Measurements from ENCODE around the gene JPH2.
"Not testable (repeated sequence)": the region's sequence is repeated elsewhere in the genome, so short reads cannot be mapped to it uniquely, and the experiment has no call there.

Gene JPH2

DNA sequence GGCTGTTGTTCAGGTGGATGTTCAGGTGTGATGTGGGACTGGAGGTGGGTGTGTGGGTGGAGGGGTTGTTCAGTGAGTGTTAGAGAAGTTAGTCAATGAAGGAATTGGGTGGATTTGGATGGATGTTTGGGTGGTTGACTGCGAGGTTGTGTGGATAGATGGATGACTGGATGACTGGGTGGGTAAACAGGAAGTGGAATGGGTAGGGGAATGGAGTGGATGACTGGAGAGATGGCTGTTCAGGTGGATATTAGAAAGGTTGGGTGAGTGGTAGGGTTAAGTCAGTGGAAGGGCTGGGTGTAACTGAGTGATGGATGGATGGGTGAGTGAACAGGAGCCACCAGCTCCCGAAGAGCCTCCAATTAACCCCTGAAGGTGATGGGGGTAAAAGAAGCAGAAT is 27.9 kb downstream of the JPH2 start:
- ATAC-seq (no peak), DNase-seq (no peak)

DNA sequence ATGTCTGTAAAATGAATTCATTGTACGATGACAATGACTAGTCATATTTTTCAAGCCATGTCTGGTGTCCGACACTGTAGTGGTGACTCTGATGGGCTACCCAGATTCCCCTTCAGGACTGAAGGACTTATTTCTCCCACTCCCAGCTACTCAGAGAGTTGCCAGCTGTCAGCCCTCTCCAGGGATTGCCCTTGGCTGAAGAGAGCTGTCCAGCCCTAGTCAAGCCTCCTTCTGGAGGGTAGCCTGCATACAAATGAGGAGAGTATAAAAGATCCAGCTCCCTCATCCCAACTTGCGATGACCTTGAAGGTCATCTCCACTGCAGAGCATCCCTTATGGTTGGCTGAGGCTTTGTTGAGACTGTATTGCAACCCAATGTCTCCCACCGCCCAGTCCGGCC is 29.9 kb downstream of the JPH2 start:
- no peak for ATAC-seq
- no peak for DNase-seq

DNA sequence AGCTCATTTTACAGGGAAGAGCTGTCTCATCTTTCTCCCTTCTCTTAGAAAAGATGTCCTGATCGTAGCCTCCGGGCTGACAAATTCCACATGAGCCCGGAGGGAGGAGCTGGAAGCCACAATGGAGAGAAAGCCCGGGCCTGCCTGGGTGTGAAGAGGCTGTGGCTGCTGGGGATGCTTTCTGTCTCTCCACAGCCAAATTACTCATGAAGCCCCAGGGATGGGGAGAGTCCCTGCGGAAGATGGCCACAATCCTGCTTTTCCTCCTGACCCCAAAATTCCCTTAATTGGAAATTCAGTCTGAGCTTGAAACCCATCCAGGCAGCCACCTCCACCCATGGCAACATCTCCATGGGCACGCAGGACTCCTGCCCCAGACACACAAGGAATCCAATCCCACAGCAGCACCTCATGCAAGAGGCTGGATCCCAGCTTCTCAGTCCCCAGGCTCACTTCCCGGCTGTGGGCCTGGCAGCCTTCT is 32.4 kb downstream of the JPH2 start:
- ATAC-seq: no peak
- DNase-seq: no peak

DNA sequence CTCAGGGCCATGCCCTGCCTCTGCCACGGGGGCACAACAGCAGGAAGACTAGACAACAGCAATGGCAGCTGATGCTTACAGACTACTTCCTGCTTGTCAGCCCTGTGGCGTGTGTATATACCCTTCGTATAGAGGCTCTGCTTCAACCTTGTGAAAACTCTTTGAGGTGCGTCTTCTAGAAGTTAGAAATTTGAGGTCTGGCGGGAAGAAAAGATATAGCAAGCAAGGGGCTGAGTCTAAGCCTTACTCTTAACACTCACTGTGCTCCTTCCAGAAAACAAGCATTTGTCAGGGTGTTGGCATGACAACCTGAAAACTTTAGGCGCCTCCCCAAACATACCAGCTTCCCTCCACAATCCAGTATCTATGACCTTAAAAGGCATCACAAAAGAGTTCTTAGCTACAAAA is 33.3 kb downstream of the JPH2 start:
- no peak for ATAC-seq

DNA sequence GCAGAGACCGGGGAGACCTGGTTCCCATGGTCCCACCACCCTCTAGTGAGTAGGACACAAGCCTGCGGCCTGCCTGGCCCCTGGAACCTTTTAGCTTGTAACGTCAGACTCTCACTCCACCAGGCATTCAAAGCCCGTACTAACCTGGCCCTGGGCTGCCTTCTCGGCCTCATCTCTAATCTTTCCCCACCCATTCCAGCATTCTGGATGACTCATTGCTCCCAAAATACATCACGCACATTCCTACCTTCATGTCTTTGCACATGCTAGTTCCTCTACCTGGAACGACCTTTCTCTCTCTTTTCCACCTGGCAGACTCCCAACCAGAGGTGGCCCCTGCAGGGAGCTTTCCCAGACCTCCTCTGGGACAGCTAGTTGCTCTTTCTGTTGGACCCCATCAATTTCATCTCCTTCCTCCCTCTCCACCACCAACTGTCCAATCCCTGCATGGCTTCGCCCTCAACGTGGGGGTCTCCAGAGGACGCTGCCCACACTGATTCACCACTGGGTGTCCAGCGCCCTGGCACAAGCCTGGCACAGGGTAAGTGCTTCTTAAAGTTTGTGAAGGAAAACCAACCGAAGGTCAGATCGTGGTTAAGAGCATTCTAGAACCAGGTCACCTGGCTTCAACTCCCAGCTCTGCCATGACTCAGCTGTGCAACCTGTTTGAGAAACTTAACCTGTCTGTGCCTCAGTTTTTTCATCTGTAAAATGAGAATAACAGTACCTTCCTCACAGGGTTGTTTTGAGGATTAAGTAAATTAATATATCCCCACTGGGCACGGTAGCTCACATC is 35.2 kb downstream of the JPH2 start:
- no peak for DNase-seq
- ATAC-seq: no peak

More for the DNA sequence above, 33.3 kb downstream of the JPH2 start:
- DNase-seq: no peak

DNA sequence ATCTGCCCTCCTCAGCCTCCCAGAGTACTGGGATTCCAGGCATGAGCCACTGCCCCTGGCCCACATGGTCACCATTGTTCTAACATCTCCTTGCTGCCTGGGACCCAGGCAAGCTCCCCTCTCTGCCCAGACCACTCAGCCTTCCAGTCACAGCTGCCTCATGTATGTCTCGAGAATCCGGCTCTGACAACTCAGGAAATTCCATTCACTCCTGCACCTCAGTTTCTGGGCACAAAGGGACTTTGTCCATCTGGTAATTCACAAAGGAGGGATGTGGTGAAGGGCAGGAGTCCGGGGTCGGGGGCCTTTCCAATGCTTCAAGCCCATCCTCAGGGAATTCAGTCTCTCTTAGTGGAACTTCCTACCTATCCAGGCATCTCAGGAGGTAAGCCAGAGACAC is 40.7 kb downstream of the JPH2 start:
- no peak for ATAC-seq

DNA sequence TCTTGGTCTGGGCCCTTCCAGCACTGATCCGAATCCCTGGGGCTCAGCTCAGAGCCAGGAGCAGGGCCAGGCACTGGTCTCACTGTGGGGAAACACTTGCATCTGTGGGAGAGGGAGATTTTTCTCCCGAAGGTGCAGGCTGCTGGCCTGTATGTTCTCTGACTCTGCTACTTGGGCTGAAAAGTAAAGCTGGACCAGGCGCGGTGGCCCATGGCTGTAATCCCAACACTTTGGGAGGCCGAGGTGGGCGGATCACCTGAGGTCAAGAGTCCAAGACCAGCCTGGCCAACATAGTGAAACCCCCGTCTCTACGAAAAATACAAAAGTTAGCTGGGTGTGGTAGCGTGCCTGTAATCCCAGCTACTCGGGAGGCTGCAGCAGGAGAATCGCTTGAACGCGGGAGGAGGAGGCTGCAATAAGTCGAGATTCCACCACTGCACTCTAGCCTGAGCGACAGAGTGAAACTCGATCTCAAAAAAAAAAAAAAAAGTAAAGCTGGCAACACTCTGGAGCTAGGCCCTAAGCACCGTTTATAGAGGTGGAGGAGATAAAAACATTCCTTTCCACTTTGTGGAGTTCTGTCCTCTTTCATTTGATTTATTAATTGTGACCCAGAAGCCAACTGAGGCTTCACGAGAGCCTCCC is 41.7 kb downstream of the JPH2 start:
- no peak for ATAC-seq

More for the DNA sequence above, 40.7 kb downstream of the JPH2 start:
- DNase-seq: no peak

DNA sequence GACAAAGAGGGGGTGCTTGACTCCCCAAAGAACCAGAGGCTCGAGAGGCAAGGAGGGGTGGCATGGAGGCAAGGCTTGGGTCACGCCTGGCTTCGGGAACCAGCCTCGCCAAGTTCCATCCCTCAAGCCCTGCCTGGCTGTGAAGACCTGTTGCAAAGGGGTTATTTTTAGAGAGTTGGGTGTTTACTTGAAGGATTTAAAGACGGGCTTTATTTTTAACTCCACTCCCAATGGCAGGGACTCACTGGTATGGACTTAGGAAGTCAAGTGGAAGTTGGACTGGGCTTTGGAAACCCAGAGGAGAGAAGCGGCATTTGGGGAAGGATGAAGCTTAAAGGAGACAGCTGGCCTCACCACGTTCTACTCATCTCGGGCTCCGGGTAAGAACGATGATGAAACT is 43.1 kb downstream of the JPH2 start:
- ATAC-seq (no peak), DNase-seq (no peak)

More for the DNA sequence above, 41.7 kb downstream of the JPH2 start:
- no peak for DNase-seq

DNA sequence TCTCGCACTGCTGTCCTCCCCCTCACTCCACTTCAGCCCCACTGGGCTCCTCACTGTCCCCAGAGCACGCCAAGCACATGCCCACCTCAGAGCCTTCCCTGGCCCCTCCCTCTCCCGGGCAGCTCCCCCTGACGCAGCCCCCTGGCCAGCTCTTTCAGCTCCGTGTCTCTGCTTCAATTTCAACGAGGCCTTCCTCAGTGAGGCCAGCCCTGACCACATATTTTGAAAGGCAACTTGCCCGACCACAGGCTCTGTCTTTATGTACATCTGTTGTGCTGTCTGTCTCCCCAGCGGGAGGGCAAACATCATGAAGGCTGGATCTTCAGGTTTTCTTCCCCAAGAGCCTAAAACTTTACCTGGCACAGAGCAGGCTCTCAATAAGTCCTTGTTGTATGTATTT is 44.6 kb downstream of the JPH2 start:
- no peak for ATAC-seq
- no peak for DNase-seq

DNA sequence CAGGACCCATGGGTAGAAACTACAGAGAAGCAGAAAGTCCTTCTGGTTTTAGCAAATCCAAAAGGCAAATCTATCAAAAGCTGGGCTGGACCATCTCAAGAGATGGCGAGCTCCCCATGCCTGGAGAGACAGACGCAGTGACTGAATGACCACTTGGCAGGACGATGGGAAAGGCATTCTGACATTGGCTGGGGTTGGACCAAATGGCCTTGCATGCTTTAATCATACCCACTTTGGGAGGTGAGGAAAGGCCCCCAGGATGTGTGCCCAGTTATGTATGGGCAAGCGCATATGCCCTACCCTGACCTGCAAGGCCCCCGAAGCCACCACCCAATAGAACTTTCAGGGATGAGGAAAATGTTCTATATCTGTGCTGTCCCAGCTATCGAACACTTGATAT is 45.1 kb downstream of the JPH2 start:
- ATAC-seq (no peak), DNase-seq (no peak)

DNA sequence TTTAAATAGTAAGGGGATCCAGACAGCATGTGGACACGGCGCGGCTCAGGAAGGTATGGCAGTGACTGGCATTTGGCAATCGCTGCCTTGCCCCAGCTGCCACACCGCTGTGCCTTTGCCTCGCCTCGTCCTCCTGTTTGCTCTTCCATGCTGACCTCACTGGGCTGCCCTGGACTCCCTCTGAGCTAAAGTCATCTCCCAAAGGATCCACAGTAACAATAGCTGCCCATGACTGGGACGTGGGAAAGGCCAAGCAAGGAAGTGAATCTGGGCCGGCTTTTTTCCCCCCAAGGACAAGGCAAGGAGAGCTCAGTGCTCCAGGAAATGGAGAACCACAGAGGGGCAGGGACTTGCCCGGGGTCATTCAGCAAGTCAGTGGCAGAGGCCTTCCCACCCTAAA is 48.1 kb downstream of the JPH2 start:
- no peak for DNase-seq

DNA sequence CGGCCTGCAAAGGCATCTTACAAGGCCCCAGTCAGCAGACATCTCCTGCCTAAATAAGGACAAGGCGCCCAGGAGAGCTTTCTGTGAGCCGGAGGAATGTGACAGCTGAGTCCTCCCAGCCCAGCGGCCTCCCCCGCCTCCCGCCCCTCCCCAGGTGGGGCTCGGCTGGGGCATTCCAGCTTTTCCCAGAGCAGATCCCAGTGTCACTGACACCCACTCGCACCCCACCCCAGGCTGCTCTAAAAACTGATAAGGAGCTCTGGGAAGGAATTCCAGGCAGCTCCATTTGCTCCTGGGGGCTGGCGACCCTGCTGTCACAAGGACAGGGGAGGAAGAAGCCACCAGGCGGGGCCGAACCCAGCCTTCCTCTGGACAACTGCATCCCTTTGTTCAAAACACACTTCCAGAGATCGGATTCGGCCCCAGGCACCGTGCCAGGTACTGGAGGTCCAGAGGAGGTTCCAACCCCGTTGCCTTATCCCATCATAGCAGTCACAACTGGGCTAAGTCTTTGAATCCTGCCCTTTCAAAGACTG is 49.7 kb downstream of the JPH2 start:
- no peak for DNase-seq
- no peak for ATAC-seq

More for the DNA sequence above, 48.1 kb downstream of the JPH2 start:
- ATAC-seq: no peak

DNA sequence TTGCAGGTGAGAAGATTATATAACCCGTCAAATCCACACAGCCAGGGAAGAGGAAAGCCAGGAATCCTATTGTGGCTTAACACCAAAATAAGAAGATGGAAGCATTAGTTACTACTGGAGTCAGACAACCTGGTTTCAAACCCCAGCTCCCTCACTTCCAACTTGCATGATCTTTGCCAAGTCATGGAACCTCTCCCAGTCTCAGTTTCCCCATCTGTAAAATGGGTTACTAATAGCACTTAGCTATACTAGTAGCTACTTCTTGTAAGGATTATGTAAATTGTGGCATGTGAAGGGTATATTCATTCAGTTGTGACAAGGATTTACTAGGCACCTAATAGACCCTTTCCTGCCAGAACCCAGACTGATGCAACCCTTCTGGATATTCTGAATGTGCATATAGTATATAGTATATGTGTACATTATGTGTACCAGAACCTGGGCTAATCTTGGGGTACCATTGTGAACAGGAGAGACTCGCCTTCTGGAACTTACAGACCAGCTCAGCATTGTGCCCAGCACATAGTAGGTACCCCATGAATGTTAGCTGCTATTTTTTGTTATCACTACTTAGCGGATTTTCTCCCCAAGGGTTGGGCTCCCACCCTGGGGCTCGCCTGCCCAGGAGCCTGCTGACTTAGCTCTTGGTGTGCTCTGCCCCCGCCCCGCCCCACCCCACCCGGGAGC is 50.3 kb downstream of the JPH2 start:
- no peak for ATAC-seq
- DNase-seq: no peak

DNA sequence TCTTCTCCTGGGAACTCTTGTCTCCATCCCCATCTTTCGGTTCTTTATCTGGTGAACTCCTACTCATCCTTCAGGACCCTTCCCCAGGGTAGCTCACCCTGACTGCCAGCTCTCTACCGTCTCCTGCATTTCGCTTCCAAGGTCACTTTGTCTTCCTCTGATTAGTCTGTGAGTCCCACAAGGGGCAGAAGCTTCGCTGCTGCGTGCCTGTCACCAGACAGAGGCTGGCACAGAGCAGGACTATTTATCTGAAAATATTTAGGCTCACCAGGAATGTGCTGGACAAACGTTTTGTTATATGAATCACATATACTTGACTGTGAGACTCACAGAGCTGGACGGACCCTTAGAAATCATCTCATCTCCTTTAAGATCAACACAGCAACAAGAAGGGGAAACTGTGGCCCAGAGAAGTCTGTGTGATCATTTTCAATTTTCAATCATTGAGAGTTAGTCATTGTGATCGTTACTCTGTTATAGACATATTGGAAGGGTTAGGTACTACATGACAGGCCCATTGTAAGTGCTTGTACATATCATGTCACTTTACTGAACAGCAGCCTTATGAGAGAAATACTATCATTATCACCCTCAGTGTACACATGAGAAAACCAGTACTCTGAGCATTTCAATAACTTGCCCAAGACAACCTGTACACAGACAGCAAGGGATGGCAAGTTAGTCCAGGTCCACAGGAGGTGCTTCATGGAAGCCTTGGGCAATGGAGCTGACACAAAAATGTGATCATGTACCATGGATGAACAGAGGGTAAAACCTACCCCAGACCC is 51.4 kb downstream of the JPH2 start:
- ATAC-seq (no peak), DNase-seq (no peak)

DNA sequence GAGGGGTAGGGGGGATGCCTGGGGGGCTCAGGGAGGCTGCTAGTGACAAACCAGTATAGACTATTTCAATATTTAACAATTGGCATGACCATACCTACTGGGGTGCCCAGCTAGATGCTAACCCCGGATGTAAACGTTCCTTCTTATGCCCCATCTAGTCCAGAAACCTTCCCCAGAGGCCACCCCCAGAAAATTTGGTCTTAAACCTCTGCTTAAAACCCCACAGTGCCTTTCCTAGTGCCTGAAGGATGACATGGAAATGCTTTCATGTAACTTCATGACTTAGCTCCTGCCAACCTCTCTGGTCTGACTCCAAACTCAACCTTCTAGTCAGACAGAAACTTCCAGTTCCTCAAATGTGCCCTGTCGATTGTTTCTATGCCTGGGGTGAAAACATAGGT is 52.0 kb downstream of the JPH2 start:
- no peak for DNase-seq
- ATAC-seq: no peak

DNA sequence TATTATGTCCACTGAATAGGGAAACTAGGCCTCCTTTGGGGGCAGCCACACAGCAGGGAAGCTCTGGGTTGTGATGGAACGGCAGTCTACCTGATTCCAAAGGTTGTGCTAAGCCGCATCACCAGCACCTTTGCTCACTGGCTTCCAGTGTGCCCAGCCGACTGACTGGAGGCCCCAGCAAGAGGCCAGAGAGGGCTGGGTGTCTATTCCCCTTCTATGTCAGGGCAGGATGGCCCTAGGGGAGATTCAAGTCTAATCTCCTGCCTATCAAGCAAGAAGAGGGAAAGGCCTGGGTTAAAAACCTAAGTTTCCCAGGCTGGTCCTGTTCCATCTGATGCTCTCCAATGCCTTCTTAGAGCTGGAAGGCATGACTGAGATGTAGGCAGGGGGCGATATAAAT is 53.6 kb downstream of the JPH2 start:
- ATAC-seq: no peak
- DNase-seq: no peak

DNA sequence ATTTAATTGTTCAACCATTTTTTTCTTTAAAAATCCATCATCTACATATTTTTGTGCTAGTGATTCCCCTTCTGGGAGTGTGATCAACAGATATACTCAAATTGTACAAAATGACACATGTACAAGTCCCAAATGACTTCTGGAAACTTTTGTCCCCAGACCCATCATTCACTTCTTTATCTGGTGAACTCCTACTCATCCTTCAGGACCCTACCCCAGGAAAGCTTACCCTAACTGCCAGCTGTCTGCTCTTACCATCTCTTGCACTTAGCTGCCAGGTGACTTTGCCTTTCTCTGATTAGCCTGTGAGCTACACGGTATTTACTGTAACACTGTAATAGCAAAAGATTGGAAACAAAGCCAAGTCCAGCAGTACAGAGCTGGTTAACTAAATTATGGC is 55.3 kb downstream of the JPH2 start:
- DNase-seq (no peak), ATAC-seq (no peak)

DNA sequence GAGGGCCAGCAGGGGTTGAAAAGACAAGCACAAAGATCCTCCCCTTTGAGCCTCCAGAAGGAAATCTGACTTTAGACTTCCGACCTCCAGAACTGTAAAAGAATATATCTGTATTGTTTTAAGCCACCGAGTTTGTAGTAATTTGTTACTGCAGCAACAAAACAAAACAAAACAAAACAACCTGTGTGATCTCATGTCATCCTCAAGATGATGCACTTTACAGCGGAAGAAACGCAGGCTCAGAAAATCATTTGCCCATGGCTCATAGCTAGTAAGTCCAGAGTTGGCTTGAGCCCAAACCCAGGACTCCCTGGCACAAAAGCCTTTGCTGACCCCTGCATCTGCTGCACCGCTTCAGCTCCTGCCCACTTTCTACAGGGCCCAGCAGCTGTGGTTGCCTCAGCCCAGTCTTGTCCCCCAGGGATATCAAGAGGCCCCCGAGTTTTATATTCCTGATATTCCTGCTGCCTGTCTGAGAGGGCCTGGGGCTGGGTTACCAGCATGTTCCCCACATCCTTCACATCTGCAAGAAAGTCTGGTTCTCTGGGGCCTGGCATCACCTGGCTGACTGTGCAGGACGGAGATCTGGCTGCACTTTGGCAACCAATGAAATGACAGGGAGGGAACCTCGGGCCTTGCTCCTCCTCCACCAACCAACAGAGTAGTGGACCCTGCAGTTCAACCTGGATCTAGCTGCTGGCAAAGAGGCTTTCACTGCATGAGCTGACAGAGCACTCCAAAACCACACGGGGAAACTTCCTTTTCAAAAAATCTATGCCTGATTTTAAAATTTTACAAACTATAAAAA is 56.9 kb downstream of the JPH2 start:
- ATAC-seq (no peak), DNase-seq (no peak)

DNA sequence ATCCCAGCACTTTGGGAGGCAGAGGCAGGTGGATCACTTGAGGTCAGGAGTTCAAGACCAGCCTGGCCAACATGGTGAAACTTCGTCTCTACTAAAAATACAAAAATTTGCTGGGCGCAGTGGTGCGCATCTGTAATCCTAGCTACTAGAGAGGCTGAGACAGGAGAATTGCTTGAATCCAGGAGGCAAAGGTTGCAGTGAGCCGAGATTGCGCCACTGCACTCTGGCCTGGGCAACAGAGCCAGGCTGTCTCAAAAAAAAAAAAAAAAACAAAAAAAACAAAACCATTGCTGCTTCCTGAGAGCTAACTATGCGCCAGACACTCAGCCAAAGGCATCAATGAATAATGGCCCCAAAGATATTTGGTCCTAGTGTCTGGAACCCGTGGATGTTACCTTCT is 57.7 kb downstream of the JPH2 start:
- not testable (repeated sequence) for DNase-seq, ATAC-seq

DNA sequence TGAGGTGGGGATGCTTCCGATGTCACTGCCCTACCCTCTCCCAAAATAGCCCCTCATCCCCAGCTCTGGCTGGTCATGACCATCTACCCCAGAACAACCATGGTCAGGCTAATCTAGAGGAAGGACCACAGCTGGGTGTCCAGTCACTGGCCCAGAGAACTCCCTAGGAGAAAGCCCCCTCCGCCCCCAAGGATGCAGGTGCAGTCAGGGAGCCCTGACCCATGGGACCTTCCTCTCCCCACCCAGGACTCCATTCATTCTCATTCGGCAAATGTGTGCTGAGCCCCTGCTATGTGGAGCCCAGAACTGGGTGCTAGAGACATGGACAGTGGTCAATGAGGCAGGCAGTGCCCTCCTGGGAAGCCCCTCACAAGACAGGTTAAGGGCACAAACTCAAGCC is 60.5 kb downstream of the JPH2 start:
- DNase-seq (no peak), ATAC-seq (no peak)
